Parathyroid adenoma (tissue), 2 donors: Measurements from ENCODE around the gene DIP2C.

Experiments
- H2AFZ ChIP-seq: fragments of 300-600 bp; sonication (generic); one replicate; pipeline ENCODE4 v1.7.0; 2017; ENCODE audit warnings: antibody characterized with exemption, mild to moderate bottlenecking
- H3K27ac ChIP-seq: fragments of 300-600 bp; sonication (generic); one replicate; pipeline ENCODE4 v1.7.0; 2017
- H3K27me3 ChIP-seq: fragments of 300-600 bp; sonication (generic); one replicate; pipeline ENCODE4 v1.7.0; 2017; ENCODE audit warnings: low read length; ENCODE audit not compliant: control insufficient read depth, insufficient read depth
- H3K36me3 ChIP-seq: fragments of 300-600 bp; sonication (generic); one replicate; pipeline ENCODE4 v1.7.0; 2017; ENCODE audit warnings: low read length; ENCODE audit not compliant: control insufficient read depth, insufficient read depth
- H3K4me1 ChIP-seq: fragments of 300-600 bp; sonication (generic); one replicate; pipeline ENCODE4 v1.7.0; 2017; ENCODE audit warnings: control low read depth
- H3K4me2 ChIP-seq: fragments of 300-600 bp; sonication (generic); one replicate; pipeline ENCODE4 v1.7.0; 2017; ENCODE audit warnings: low read length
- H3K4me3 ChIP-seq: fragments of 300-600 bp; sonication (generic); one replicate; pipeline ENCODE4 v1.7.0; 2017; ENCODE audit warnings: low read depth, low read length
- H3K79me2 ChIP-seq: fragments of 300-600 bp; sonication (generic); one replicate; pipeline ENCODE4 v1.7.0; 2017; ENCODE audit warnings: control low read depth
- H3K9ac ChIP-seq: fragments of 300-600 bp; sonication (generic); one replicate; pipeline ENCODE4 v1.7.0; 2017; ENCODE audit warnings: mild to moderate bottlenecking
- H3K9me3 ChIP-seq: fragments of 300-600 bp; sonication (generic); one replicate; pipeline ENCODE4 v1.7.0; 2017; ENCODE audit warnings: low read length; ENCODE audit not compliant: control insufficient read depth
- TF ChIP-seq, protein P1 (sequence below): fragments of 300-600 bp; sonication (generic); IDR thresholded peaks from one replicate; pipeline ENCODE4 v1.7.0; 2017; ENCODE audit warnings: antibody characterized with exemption, mild to moderate bottlenecking
- donor health status: primary hyperparathyroidism.

DIP2C gene

GRCh38 chr10:714214-714613, 24.7 kb upstream of the DIP2C start:
- Histone ChIP-seq H3K27me3 (no peaks in the 10 kb centered on the region), H3K36me3 (no peaks in the 10 kb centered on the region), H3K4me3 (no peak overlapping the region), H3K4me1 (no peaks in the 10 kb centered on the region), H3K4me2 (no peak overlapping the region), H3K79me2 (no peaks in the 10 kb centered on the region), H2AFZ (no peak overlapping the region), H3K9me3 (no peaks in the 10 kb centered on the region), H3K9ac (no peak overlapping the region), H3K27ac (no peak overlapping the region)
- TF ChIP-seq, protein P1, sequence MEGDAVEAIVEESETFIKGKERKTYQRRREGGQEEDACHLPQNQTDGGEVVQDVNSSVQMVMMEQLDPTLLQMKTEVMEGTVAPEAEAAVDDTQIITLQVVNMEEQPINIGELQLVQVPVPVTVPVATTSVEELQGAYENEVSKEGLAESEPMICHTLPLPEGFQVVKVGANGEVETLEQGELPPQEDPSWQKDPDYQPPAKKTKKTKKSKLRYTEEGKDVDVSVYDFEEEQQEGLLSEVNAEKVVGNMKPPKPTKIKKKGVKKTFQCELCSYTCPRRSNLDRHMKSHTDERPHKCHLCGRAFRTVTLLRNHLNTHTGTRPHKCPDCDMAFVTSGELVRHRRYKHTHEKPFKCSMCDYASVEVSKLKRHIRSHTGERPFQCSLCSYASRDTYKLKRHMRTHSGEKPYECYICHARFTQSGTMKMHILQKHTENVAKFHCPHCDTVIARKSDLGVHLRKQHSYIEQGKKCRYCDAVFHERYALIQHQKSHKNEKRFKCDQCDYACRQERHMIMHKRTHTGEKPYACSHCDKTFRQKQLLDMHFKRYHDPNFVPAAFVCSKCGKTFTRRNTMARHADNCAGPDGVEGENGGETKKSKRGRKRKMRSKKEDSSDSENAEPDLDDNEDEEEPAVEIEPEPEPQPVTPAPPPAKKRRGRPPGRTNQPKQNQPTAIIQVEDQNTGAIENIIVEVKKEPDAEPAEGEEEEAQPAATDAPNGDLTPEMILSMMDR: no peak

DNA sequence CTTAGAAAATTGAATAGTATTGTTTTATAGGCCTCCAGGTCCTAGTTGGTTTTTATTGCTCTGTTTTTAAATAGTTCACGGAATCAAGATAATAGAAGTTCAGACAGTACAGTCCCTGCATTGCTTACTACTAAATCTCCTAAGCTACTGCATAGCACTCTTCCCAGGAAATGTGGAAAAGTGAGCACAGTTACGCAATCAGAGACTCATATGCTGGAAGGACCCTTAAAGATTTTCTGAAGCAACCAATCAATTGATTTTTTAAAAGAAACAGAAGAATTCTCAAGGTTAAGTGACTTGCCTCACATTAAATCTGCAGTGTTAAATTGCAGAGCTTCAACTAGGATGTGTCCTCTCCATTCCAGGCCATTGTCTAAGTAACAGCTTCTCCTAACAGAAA, 23.1 kb upstream of the DIP2C start:
- Histone ChIP-seq H3K9ac (no peak overlapping the region), H3K4me2 (no peak overlapping the region), H3K27ac (no peak overlapping the region), H3K27me3 (no peaks in the 10 kb centered on the region), H3K9me3 (no peaks in the 10 kb centered on the region), H3K36me3 (no peaks in the 10 kb centered on the region), H3K4me3 (no peak overlapping the region), H2AFZ (no peak overlapping the region), H3K4me1 (no peaks in the 10 kb centered on the region), H3K79me2 (no peaks in the 10 kb centered on the region)
- TF ChIP-seq, protein P1: no peak

DNA sequence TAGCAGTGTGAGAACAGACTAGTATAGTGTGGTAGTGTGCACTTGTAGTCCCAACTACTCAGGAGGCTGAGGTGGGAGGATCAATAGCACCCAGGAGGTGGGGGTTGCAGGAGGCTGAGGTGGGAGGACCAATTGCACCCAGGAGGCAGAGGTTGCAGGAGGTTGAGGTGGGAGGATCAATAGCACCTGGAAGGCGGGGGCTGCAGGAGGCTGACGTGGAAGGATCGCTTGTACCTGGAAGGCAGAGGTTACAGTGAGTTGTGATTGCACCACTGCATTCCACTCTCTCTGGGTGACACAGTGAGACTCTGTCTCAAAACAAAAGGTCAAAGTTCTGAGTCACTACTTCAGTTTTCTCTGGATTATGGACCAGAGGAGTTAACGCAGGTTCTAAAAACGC, 22.6 kb upstream of the DIP2C start:
- Histone ChIP-seq H2AFZ (no peak overlapping the region), H3K9ac (no peak overlapping the region), H3K27ac (no peak overlapping the region), H3K4me3 (no peak overlapping the region), H3K79me2 (no peaks in the 10 kb centered on the region), H3K4me2 (no peak overlapping the region), H3K36me3 (no peaks in the 10 kb centered on the region), H3K4me1 (no peaks in the 10 kb centered on the region), H3K27me3 (no peaks in the 10 kb centered on the region), H3K9me3 (no peaks in the 10 kb centered on the region)
- TF ChIP-seq, protein P1: no peak

DNA sequence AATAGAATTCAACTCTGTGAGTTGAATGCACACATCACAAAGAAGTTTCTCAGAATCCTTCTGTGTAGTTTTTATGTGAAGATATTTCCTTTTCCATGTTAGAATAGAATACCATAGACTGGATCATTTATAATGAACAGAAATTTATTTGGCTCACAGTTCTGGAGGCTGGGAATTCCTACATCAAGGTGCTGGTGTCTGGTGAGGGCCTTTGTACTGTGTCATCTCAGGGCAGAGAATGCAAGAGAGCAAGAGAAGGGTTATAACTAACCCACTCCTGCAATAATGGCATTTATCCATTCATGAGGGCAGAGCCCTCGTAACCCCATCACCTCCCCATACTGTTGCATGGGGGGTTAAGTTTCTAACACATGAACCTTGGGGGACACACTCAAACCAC, 18.4 kb upstream of the DIP2C start:
- TF ChIP-seq, protein P1: no peak
- Histone ChIP-seq H3K36me3 (no peaks in the 10 kb centered on the region), H3K9me3 (no peaks in the 10 kb centered on the region), H2AFZ (no peak overlapping the region), H3K9ac (no peak overlapping the region), H3K4me3 (no peak overlapping the region), H3K27me3 (no peaks in the 10 kb centered on the region), H3K27ac (no peak overlapping the region), H3K4me1 (no peaks in the 10 kb centered on the region), H3K4me2 (no peak overlapping the region), H3K79me2 (no peaks in the 10 kb centered on the region)

DNA sequence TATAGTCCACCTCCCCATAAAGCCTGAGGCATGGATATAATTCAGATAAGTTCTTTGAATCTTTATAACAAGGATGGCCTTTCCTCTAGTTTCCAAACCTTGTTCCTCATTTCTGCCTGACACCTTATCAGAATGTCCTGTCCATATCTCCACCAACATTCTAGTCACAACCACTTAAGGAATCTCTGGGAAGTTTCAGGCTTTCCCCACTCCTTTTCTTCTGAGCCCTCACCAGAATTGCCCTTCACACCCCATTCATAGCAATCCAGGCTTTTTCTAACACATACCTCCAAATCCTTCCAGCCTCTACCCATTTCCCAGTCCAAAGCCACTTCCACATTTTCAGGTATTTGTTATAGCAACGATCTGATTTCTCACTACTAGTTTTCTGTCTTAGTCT, 18.0 kb upstream of the DIP2C start:
- Histone ChIP-seq H3K36me3 (no peaks in the 10 kb centered on the region), H3K27ac (no peak overlapping the region), H3K4me3 (no peak overlapping the region), H3K4me2 (no peak overlapping the region), H3K79me2 (no peaks in the 10 kb centered on the region), H3K27me3 (no peaks in the 10 kb centered on the region), H2AFZ (no peak overlapping the region), H3K4me1 (no peaks in the 10 kb centered on the region), H3K9ac (no peak overlapping the region), H3K9me3 (no peaks in the 10 kb centered on the region)
- TF ChIP-seq, protein P1: no peak
